Skeletal muscle tissue (tissue), 4 donors: ENCODE results near the gene ANKH. TPM values are rescaled to one million over a fixed set of nuclear protein-coding genes. Genes with fewer than 3 reads are reported as not detected.

Source experiments
- H3K27ac ChIP-seq: one replicate; pipeline ENCODE4 v1.7.0; 2013; ENCODE audit warnings: mild to moderate bottlenecking, low read depth, low read length, inconsistent platforms
- H3K27me3 ChIP-seq, 3 donors: one replicate each; pipeline ENCODE4 v1.7.0; 2013; ENCODE audit warnings: low read length in 3 of 3; ENCODE audit not compliant: control insufficient read depth in 3 of 3, insufficient read depth in 3 of 3
- H3K36me3 ChIP-seq, 3 donors: one replicate each; pipeline ENCODE4 v1.7.0; 2013; ENCODE audit warnings: low read length in 3 of 3; ENCODE audit not compliant: control insufficient read depth in 3 of 3, insufficient read depth in 3 of 3
- H3K4me1 ChIP-seq, 3 donors: one replicate each; pipeline ENCODE4 v1.7.0; 2013; ENCODE audit warnings: low read length in 3 of 3, mild to moderate bottlenecking in 3 of 3; ENCODE audit not compliant: control insufficient read depth in 3 of 3, insufficient read depth in 3 of 3
- H3K4me3 ChIP-seq, 3 donors: one replicate each; pipeline ENCODE4 v1.7.0; 2013; ENCODE audit warnings: low read length in 3 of 3
- H3K9ac ChIP-seq, 3 donors: one replicate each; pipeline ENCODE4 v1.7.0; 2013; ENCODE audit warnings: low read length in 3 of 3, mild to moderate bottlenecking in 3 of 3, moderate library complexity in 2 of 3, low read depth in 1 of 3
- H3K9me3 ChIP-seq, 3 donors: one replicate each; pipeline ENCODE4 v1.7.0; 2013; ENCODE audit warnings: low read length in 3 of 3; ENCODE audit not compliant: control insufficient read depth in 3 of 3
- total RNA-seq: library from RNA; depleted of rRNA; stranded (reverse); fragments of >200 nt; gene quantifications from one replicate; pipeline ENCODE4 v1.2.3, GENCODE V29; 2014
- donor health status: Osteomylitis.

ANKH gene
- total RNA-seq, 1 donor from 2014 or later = 13.0 TPM

DNA sequence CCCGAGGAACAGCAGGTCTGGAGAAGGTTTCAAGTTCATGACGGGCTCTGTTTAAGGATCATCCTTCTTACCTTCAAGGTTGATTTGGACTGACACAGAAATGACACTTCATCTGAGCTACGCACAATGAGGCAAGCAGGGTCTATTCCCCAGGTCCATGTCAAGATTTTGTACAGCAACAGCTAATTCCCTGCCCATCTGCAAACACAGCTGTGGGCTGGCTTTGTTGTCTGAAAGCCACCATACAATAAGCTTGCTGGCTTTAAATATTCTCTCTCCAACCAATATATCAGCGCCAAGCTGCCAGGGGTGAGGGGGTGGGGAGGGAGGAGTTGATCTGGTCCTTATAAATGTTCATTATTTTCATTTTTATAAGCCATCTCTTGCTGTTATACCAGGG is 115.1 kb downstream of the ANKH start:
- peaks cover 0 to 8% (median 4%) of the 10 kb centered on the region in 3 donors for H3K36me3 ChIP-seq

DNA sequence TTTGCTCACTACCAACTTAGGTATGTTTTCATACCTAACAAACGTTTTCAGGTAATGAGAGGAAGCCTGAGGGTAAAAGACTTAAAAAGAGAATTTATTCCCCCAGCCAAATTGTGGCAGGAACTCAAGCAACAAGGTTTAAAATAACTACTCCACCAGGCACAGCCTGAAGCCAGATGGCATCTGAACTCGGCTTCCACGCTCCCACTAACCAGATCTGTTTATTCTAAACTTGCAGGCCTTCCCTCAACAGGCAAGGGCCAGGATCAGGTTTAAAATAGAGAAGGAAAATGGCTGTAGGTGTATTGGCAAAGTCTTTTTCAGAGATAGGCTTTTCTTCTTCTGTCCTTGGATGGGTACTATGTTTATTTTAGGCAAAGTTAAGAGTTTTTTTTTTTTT is 117.6 kb downstream of the ANKH start:
- Histone ChIP-seq H3K27ac (peak overlapping the region; percentile 79), H3K4me1 (peaks cover 45 to 62% (median 49%) of the 10 kb centered on the region in 3 donors), H3K27me3 (no peaks in the 10 kb centered on the region), H3K4me3 (no peak overlapping the region), H3K36me3 (peaks cover 6 to 22% (median 8%) of the 10 kb centered on the region in 3 donors), H3K9me3 (no peaks in the 10 kb centered on the region), H3K9ac (peak overlapping the region in 1 of 3 donors; percentile 1)

More for the DNA sequence above, 115.1 kb downstream of the ANKH start:
- H3K9ac ChIP-seq = no peak overlapping the region
- peak overlapping the region in 1 of 3 donors; percentile 4 for H3K4me3 ChIP-seq
- peaks cover 54 to 62% (median 57%) of the 10 kb centered on the region in 3 donors for H3K4me1 ChIP-seq
- no peaks in the 10 kb centered on the region for H3K27me3 ChIP-seq
- peak overlapping the region; percentile 79 for H3K27ac ChIP-seq
- H3K9me3 ChIP-seq = no peaks in the 10 kb centered on the region

DNA sequence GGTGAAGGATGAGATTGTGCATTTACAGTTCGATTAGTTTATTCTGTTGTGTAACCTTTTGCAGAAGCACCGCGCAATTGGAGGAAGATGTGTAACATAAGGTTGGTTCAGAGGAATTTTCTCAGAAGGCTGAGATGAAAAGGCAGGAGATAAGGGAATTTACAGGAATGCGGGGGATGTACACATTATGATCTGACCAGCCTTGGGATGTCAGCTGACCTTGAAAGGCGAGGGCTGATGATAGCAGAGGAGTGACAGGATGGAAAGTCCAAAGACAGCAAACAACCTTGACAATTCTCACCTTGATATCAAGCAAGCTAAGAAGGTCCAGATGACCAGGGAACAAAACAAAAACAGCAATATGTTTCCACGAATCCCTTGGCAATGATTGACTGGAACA is 118.3 kb downstream of the ANKH start:
- Histone ChIP-seq H3K27ac (peak overlapping the region; percentile 79), H3K9me3 (no peaks in the 10 kb centered on the region), H3K36me3 (peaks cover 10 to 26% (median 14%) of the 10 kb centered on the region in 3 donors), H3K4me1 (peaks cover 49 to 69% (median 53%) of the 10 kb centered on the region in 3 donors), H3K27me3 (no peaks in the 10 kb centered on the region), H3K9ac (no peak overlapping the region), H3K4me3 (no peak overlapping the region)

DNA sequence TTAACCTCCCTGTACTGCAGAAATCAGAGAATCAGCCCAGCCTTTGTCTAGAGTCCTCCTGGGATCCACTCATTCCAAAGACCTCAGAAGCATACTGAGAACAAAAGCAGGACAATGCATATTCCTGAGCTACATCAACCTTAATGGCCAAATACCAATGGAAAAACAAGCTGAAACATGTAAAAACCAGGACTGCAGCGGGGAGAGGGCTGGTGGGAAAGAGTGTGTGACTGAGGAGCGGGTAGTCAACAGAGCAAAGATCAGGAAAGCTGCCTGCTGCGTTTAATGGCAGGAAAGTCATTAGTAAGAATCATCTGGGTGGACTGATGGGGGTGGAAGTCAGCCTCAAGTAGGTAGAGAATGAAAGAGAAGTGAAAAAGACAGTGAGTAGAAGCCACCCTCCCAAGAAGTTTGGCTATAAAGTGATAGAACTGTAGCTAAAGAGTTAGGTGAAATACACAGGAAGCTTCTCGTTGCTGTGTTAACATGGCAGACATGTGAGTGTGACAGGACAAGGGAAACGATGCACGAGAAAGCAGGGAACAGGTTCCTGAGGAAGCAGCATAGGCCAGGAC is 119.0 kb downstream of the ANKH start:
- H3K9me3 ChIP-seq = no peaks in the 10 kb centered on the region
- peaks cover 10 to 26% (median 17%) of the 10 kb centered on the region in 3 donors for H3K36me3 ChIP-seq
- H3K27me3 ChIP-seq = no peaks in the 10 kb centered on the region
- H3K4me3 ChIP-seq = no peak overlapping the region
- H3K4me1 ChIP-seq = peaks cover 50 to 72% (median 58%) of the 10 kb centered on the region in 3 donors
- peak overlapping the region; percentile 79 for H3K27ac ChIP-seq
- no peak overlapping the region for H3K9ac ChIP-seq

DNA sequence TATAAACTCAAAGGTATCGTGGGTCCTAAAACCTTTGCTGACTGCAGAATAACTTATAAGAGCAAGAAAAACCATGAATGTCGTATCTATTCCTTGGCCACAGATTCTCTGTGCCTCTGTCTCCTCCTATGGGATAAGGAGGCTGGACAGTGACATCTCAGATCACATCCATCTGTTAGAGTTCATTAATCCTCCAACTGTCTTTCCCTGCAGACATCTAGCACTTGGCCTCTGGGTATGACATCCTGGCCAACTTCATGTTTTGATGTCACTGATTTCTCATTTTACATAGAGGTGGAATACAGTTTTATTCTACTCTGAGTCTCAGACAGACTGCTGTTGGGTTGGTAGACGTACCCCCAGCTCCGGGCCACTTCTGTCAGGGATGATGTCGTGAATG is 120.9 kb downstream of the ANKH start:
- Histone ChIP-seq H3K36me3 (peaks cover 15 to 24% (median 21%) of the 10 kb centered on the region in 3 donors), H3K9ac (no peak overlapping the region), H3K27me3 (no peaks in the 10 kb centered on the region), H3K9me3 (no peaks in the 10 kb centered on the region), H3K4me3 (no peak overlapping the region), H3K27ac (peak overlapping the region; percentile 21), H3K4me1 (peaks cover 42 to 68% (median 51%) of the 10 kb centered on the region in 3 donors)

DNA sequence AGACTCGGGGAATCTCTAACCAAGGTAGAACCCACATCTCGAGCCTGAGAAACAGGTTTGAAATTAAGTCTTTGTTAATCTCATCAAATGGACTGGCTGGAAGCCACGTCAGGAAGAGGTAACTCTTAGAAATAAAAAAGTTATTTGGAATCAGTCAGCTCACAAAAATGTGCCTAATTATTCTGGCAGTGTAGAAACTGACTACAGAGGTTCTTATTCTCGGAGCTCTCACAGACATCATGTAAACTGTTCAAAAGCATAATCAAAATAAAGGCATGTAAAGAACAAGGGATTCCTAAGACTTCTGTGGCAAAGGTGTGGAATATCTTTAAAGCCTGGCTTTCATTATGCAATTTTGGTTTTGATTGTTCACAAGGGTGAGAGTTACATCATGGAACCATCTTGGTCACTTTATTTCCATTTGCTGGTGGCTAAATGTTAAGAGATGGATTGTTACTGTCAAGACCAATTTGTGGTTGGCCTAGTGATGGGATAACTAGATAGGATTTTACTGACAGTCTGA is 121.9 kb downstream of the ANKH start:
- no peaks in the 10 kb centered on the region for H3K9me3 ChIP-seq

DNA sequence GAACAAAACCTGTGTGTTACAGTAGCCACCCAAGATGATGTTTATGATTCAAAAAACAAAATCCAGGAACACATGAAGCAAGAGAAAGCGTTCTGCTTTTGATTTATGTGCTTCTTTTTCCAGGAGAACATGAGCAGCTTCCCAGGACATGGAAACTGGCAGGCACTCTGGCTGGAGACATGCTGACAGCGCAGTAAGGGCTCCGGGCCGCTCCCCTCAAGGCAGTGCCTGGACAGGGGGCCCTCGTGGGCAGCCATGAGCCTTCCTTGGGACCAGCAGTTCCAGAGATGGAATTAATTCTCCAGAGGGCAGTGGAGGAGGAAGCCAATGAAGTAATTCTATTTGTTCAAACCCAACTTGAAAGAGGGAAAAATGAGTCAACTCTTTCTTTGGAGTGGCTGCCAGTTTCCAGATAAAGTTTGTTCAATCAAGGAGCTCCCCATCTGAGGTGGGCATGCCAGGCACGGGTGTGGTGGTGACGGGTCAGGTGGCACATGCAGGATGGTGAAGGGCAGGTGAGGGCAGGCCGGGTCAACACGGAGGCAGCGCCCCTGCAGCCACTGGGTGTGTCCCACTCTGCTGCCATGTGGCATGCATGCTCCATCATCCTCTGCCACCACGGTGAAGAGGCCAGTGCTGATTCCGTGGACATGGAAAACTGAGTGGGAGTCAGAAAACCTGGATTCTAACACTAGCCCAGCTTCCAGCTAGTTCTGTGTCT is 123.2 kb downstream of the ANKH start:
- Histone ChIP-seq H3K9ac (no peak overlapping the region), H3K9me3 (no peaks in the 10 kb centered on the region), H3K27me3 (no peaks in the 10 kb centered on the region), H3K4me3 (no peak overlapping the region), H3K4me1 (peaks cover 46 to 73% (median 53%) of the 10 kb centered on the region in 3 donors), H3K36me3 (peaks cover 15 to 25% (median 24%) of the 10 kb centered on the region in 3 donors), H3K27ac (peak overlapping the region; percentile 37)

More for the DNA sequence above, 121.9 kb downstream of the ANKH start:
- H3K36me3 ChIP-seq = peaks cover 15 to 24% (median 24%) of the 10 kb centered on the region in 3 donors
- no peak overlapping the region for H3K4me3 ChIP-seq
- no peak overlapping the region for H3K9ac ChIP-seq
- peaks cover 50 to 71% (median 54%) of the 10 kb centered on the region in 3 donors for H3K4me1 ChIP-seq
- H3K27me3 ChIP-seq = no peaks in the 10 kb centered on the region
- H3K27ac ChIP-seq = no peak overlapping the region

DNA sequence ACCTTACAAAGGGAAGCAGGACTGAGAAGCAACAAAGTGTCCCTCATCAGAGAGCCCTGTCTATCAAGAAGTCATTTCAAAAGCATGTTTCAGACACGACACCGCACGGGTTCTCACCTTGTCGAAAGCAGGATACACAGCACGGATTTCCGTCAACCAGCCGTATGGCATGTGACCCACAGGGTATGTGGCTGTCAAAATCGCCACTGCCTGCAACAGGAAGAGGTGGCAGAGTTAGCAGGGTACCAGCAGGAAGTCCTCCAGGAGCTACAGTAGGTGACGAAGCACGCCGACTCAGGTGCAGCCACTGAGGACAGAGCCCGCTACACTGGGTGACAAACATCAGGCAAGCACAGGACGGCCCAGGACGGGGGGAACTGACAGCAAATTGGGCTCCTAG is 125.8 kb downstream of the ANKH start:
- Histone ChIP-seq H3K27ac (peak overlapping the region; percentile 69), H3K9ac (peak overlapping the region in 2 of 3 donors; percentile 44 to 78), H3K27me3 (no peaks in the 10 kb centered on the region), H3K4me3 (no peak overlapping the region), H3K9me3 (no peaks in the 10 kb centered on the region), H3K4me1 (peaks cover 43 to 74% (median 60%) of the 10 kb centered on the region in 3 donors), H3K36me3 (peaks cover 16 to 42% (median 29%) of the 10 kb centered on the region in 3 donors)

DNA sequence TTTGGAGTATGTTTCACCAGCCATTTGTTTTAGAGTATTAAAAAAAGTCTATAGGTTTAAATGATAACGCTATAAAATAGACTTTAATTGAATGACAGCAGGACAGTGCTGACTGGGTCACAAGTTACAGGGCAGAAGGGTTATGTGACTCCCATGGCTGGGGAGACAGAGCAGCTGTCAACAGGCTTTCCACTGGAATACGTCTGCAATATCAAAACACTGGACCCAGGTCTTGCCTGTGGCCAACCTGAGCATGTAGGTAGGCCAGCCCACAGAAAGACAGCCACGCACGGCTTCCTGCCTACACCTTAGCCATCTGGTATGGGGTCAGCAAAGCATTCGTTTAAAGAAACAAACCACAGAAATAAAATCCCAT is 126.4 kb downstream of the ANKH start:
- peaks cover 19 to 44% (median 25%) of the 10 kb centered on the region in 3 donors for H3K36me3 ChIP-seq
- H3K27ac ChIP-seq = peak overlapping the region; percentile 69
- no peaks in the 10 kb centered on the region for H3K9me3 ChIP-seq
- no peaks in the 10 kb centered on the region for H3K27me3 ChIP-seq
- no peak overlapping the region for H3K4me3 ChIP-seq
- H3K4me1 ChIP-seq = peaks cover 37 to 72% (median 57%) of the 10 kb centered on the region in 3 donors
- peak overlapping the region in 2 of 3 donors; percentile 0 to 78 for H3K9ac ChIP-seq
